Neural progenitor cell (in vitro differentiated cells): Measurements from ENCODE around the gene LEKR1. TPM values are rescaled to one million over a fixed set of nuclear protein-coding genes. Genes with fewer than 3 reads are reported as not detected.

ENCODE experiments used
- DNase-seq: peaks from one replicate; pipeline ENCODE4 v3.0.0-alpha.2; 2016; ENCODE audit warnings: low spot score
- H2AFZ ChIP-seq: fragments of 200-600 bp; sonication (generic); replicated peaks from 2 replicates; pipeline ENCODE4 v1.6.1; 2016; ENCODE audit warnings: antibody characterized with exemption
- H3F3A ChIP-seq: fragments of 200-600 bp; sonication (generic); 2 replicates; pipeline ENCODE4 v1.6.1; 2016; ENCODE audit warnings: antibody characterized with exemption, low read depth
- H3K27ac ChIP-seq: fragments of 200-600 bp; sonication (generic); 2 replicates; pipeline ENCODE4 v1.5.1; 2016; ENCODE audit warnings: mild to moderate bottlenecking
- H3K27me3 ChIP-seq: fragments of 200-600 bp; sonication (generic); 2 replicates; pipeline ENCODE4 v1.6.1; 2016; ENCODE audit warnings: mild to moderate bottlenecking, moderate library complexity
- H3K36me3 ChIP-seq: fragments of 200-600 bp; sonication (generic); 2 replicates; pipeline ENCODE4 v1.5.1; 2016
- H3K4me1 ChIP-seq: fragments of 200-600 bp; sonication (generic); 2 replicates; pipeline ENCODE4 v1.6.1; 2016; ENCODE audit warnings: mixed run types
- H3K4me2 ChIP-seq: fragments of 200-600 bp; sonication (generic); 2 replicates; pipeline ENCODE4 v1.6.1; 2016
- H3K4me3 ChIP-seq: fragments of 200-600 bp; sonication (generic); 2 replicates; pipeline ENCODE4 v1.5.1; 2016
- H3K79me2 ChIP-seq: fragments of 200-600 bp; sonication (generic); 2 replicates; pipeline ENCODE4 v1.6.1; 2016; ENCODE audit warnings: low read depth
- H3K9ac ChIP-seq: fragments of 200-600 bp; sonication (generic); 2 replicates; pipeline ENCODE4 v1.6.1; 2016
- H3K9me3 ChIP-seq: fragments of 200-600 bp; sonication (generic); 2 replicates; pipeline ENCODE4 v1.5.1; 2016; ENCODE audit warnings: low read depth
- H4K20me1 ChIP-seq: fragments of 200-600 bp; sonication (generic); 2 replicates; pipeline ENCODE4 v1.6.1; 2016; ENCODE audit warnings: low read depth
- H3K27ac Mint-ChIP-seq: 3 replicates; pipeline ENCODE4 v1.8.0; 2021; ENCODE audit warnings: mixed read lengths
- H3K27me3 Mint-ChIP-seq: 2 replicates; pipeline ENCODE4 v1.8.0; 2022; ENCODE audit warnings: low read depth, mild to moderate bottlenecking, inconsistent platforms, moderate library complexity, mixed read lengths; ENCODE audit not compliant: insufficient read depth
- H3K36me3 Mint-ChIP-seq: 3 replicates; pipeline ENCODE4 v1.8.0; 2021; ENCODE audit warnings: mixed read lengths
- H3K4me1 Mint-ChIP-seq: 3 replicates; pipeline ENCODE4 v1.8.0; 2021; ENCODE audit warnings: mixed read lengths
- H3K4me3 Mint-ChIP-seq: 3 replicates; pipeline ENCODE4 v1.8.0; 2021; ENCODE audit warnings: mild to moderate bottlenecking, moderate library complexity, mixed read lengths
- H3K9me3 Mint-ChIP-seq: 3 replicates; pipeline ENCODE4 v1.8.0; 2020; ENCODE audit warnings: mixed read lengths
- CTCF ChIP-seq: fragments of 200-600 bp; sonication (generic); IDR thresholded peaks from 2 replicates; pipeline ENCODE4 v1.5.1; 2017; ENCODE audit warnings: antibody characterized with exemption, mild to moderate bottlenecking
- EZH2 ChIP-seq: fragments of 200-600 bp; sonication (generic); IDR thresholded peaks from 2 replicates; pipeline ENCODE4 v1.6.1; 2017; ENCODE audit warnings: antibody characterized with exemption, mild to moderate bottlenecking, moderate library complexity
- EZH2phosphoT487 ChIP-seq: fragments of 200-600 bp; sonication (generic); IDR thresholded peaks from 2 replicates; pipeline ENCODE4 v1.6.1; 2017; ENCODE audit warnings: antibody characterized with exemption
- total RNA-seq: library from RNA; depleted of rRNA; stranded (reverse); fragments of >200 nt; gene quantifications from 2 replicates; pipeline ENCODE4 v1.2.3, GENCODE V29; 2015; ENCODE audit warnings: low replicate concordance

Gene LEKR1
- total RNA-seq, 1 donor from 2014 or later = 1.9 TPM

- no peak overlapping the region for H2AFZ ChIP-seq
- H3K4me3 ChIP-seq = no peak overlapping the region
- peaks cover 3% of the 10 kb centered on the region for H3K27me3 Mint-ChIP-seq
- no peaks in the 10 kb centered on the region for H3K79me2 ChIP-seq
- no peaks in the 10 kb centered on the region for H3K36me3 ChIP-seq
- H3K4me3 Mint-ChIP-seq = no peak overlapping the region
- H3K27me3 ChIP-seq = no peaks in the 10 kb centered on the region
- H3F3A ChIP-seq = no peaks in the 10 kb centered on the region
- H3K4me2 ChIP-seq = no peak overlapping the region
- DNase-seq = no peak
- no peaks in the 10 kb centered on the region for H3K9me3 Mint-ChIP-seq
- no peaks in the 10 kb centered on the region for H3K9me3 ChIP-seq
- no peaks in the 10 kb centered on the region for H3K36me3 Mint-ChIP-seq
- H3K9ac ChIP-seq = no peak overlapping the region
- H3K27ac Mint-ChIP-seq = no peak overlapping the region
- no peaks in the 10 kb centered on the region for H4K20me1 ChIP-seq
- H3K27ac ChIP-seq = no peak overlapping the region
- TF ChIP-seq EZH2 (no peak), CTCF (no peak), EZH2phosphoT487 (no peak)
- no peaks in the 10 kb centered on the region for H3K4me1 ChIP-seq
- H3K4me1 Mint-ChIP-seq = peaks cover 12% of the 10 kb centered on the region
Measured at GRCh38 chr3:156806698-156807097, 19.5 kb upstream of the LEKR1 start.

GRCh38 chr3:156808025-156808424, 18.1 kb upstream of the LEKR1 start:
- Mint-ChIP-seq H3K9me3 (no peaks in the 10 kb centered on the region), H3K27ac (no peak overlapping the region), H3K27me3 (peaks cover 3% of the 10 kb centered on the region), H3K36me3 (no peaks in the 10 kb centered on the region), H3K4me3 (no peak overlapping the region), H3K4me1 (peaks cover 17% of the 10 kb centered on the region)
- H3K79me2 ChIP-seq = no peaks in the 10 kb centered on the region
- H3K4me2 ChIP-seq = no peak overlapping the region
- no peaks in the 10 kb centered on the region for H3K4me1 ChIP-seq
- no peak for DNase-seq
- H3K36me3 ChIP-seq = no peaks in the 10 kb centered on the region
- H3F3A ChIP-seq = no peaks in the 10 kb centered on the region
- H4K20me1 ChIP-seq = no peaks in the 10 kb centered on the region
- no peak overlapping the region for H2AFZ ChIP-seq
- no peaks in the 10 kb centered on the region for H3K9me3 ChIP-seq
- H3K4me3 ChIP-seq = no peak overlapping the region
- TF ChIP-seq CTCF = no peak
- no peak for TF ChIP-seq EZH2phosphoT487
- TF ChIP-seq EZH2 = no peak
- H3K27ac ChIP-seq = no peak overlapping the region
- H3K27me3 ChIP-seq = peaks cover 6% of the 10 kb centered on the region
- H3K9ac ChIP-seq = no peak overlapping the region

DNA sequence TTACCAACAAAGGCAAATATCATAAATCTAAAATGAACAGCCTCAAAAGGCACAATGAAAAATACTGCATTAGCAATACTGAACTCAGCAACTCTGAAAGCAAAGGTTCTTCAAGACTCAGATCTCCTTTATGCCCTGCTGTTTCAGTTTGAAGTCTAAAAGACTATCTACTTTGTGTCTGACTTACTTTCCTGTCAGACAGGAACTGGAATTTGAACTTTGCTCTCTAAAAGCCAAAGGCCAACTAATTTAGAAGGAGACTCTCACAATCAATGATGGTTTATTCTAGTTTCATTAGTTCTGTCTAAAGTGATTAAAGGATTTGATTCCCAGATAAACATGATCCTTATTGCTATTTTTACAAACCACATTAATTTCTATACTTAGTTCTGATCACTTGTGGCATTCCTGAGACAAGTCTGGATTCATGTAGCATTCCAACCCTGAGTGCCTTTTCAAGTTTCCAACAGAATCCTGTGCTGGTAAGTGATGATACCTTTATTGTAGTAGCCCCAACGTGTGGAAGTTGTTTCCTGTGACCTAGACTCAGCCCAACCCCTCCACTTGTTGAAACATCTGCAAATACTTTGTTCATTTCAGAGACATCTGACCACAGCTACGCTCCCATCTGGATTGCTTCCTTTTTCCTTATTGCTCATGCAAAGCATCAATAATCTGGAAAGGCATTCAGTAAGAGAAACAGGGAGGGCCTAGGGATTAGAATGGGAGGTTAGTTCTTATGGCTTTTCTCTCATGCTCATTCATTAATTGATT, 14.9 kb upstream of the LEKR1 start:
- Histone ChIP-seq H4K20me1 (no peaks in the 10 kb centered on the region), H3K27ac (no peak overlapping the region), H3K27me3 (peaks cover 38% of the 10 kb centered on the region), H3K4me1 (no peaks in the 10 kb centered on the region), H3K36me3 (no peaks in the 10 kb centered on the region), H3K9ac (no peak overlapping the region), H3K79me2 (no peaks in the 10 kb centered on the region), H3K9me3 (no peaks in the 10 kb centered on the region), H3F3A (peaks cover 9% of the 10 kb centered on the region), H3K4me2 (no peak overlapping the region), H2AFZ (no peak overlapping the region), H3K4me3 (no peak overlapping the region)
- DNase-seq = no peak
- no peaks in the 10 kb centered on the region for H3K36me3 Mint-ChIP-seq
- no peak overlapping the region for H3K4me3 Mint-ChIP-seq
- no peaks in the 10 kb centered on the region for H3K9me3 Mint-ChIP-seq
- H3K27ac Mint-ChIP-seq = no peak overlapping the region
- peaks cover 15% of the 10 kb centered on the region for H3K27me3 Mint-ChIP-seq
- peaks cover 25% of the 10 kb centered on the region for H3K4me1 Mint-ChIP-seq
- no peak for TF ChIP-seq CTCF
